ENCODE results near the gene MED12. TPM values are rescaled to one million over a fixed set of nuclear protein-coding genes. Genes with fewer than 3 reads are reported as not detected.
A peak's percentile ranks its signal among the peaks of the same experiment; 100 is the strongest.

The MED12 gene
- polyA plus RNA-seq (ENCODE audit: insufficient read length), result 50.0 TPM
- long read RNA-seq, donor 1, result 0 reads
- long read RNA-seq, donor 2, partial matches to known transcripts, result 10 of 14 reads
- long read RNA-seq, donor 2, other reads (novel, unspliced or antisense), result 0 of 14 reads
- long read RNA-seq, donor 3, partial matches to known transcripts, result 13 of 14 reads
- long read RNA-seq, donor 3, other reads (novel, unspliced or antisense), result 0 of 14 reads
- long read RNA-seq, donor 4, partial matches to known transcripts, result 0 of 1 reads
- long read RNA-seq, donor 4, other reads (novel, unspliced or antisense), result 0 of 1 reads
- long read RNA-seq, donor 5, result 0 reads
- long read RNA-seq, donor 6, result 0 reads
- long read RNA-seq, donor 7, partial matches to known transcripts, result 12 of 12 reads
- long read RNA-seq, donor 7, other reads (novel, unspliced or antisense), result 0 of 12 reads
- long read RNA-seq, donor 8, result 0 reads

DNA sequence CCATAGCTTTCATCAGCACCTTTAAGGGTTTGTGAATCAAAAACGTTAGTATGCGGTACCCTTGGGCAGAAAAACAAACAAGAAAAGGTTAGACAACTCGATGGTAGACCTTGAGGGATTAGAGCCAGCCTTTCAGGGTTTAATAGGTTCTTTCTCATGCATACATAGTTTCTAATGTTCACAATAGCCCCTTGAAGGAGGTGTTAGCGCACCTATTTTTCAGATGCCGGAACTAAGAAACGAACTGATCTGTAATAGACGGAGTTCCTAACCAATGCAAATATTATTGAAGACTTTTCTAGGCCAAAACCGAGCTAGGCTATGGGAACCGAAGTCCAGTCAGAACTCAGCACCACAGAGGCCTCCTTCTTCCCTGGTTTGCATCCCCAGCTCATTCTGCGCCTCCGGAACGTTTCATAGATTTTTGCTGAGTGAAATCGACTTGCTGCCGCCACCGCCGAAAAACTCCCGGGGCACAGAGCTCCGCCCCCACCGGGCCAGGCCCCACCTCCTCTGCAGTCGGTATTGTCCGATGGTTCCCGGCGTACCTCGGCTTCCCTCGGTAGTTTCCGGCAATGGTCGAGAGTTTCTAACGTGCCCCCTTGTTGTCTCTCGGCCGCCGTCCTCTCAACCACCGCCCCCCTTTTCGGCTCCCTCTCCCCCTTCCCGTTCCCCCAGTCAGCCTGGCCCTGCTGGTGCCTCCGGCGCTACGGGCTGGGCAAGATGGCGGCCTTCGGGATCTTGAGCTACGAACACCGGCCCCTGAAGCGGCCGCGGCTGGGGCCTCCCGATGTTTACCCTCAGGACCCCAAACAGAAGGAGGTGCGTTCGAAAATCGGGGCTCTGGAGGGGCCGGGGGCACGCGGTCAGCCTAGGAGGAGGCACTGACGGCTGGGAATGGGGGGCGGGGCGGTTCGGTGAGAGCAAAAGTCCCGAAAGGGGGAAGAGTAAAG, at the start of gene MED12:
TSS of gene MED12 (plus strand) at position 565 of the 953 bp plus-strand sequence. CDS start at position 724, 159 bp downstream.
- peak; percentile 84 for DNase-seq

DNA sequence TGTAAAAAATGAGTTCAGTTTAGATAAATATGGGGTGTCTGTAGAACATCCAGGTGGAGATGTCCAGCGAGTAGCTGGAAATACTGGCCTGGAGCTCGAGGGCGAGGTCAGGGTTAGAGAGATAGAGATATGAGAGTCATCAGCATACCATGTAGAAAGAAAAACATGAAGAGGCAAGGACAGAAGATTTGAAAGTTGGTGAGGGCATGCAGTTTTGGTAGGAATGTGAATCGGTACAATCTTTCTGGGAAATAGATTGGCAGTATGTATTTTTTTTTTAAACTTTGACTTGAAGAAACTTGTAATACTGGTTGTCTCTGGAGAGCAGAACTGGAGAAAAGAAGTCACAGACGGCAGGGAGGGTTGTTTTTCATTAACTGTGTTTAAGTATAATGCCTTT, 47.9 kb upstream of the MED12 start:
- no peak for DNase-seq

- no peak for DNase-seq
Observed at GRCh38 chrX:71081330-71082123, 36.9 kb upstream of the MED12 start.

- no peak for DNase-seq
Observed at GRCh38 chrX:71082124-71082647, 36.2 kb upstream of the MED12 start.

DNA sequence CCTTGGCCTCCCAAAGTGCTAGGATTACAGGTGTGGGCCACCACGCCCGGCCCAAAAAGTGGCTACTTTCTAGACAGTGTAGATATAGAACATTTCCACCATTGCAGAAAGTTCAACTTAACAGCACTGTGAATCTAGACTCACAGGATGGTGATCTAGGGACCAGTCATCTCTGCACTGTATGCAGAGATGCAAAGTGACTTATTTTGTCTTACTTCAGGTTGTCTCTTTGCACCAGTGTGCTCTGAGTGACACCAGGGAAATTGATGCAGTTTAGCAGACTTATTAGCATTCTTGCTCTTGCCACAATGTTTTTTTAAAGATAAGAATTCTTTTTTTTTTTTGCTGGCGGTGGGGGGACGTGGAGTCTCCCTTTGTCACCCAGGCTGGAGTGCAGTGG, 35.6 kb upstream of the MED12 start:
- no peak for DNase-seq

GRCh38 chrX:71085900-71086299, 32.5 kb upstream of the MED12 start:
- DNase-seq, result no peak

DNA sequence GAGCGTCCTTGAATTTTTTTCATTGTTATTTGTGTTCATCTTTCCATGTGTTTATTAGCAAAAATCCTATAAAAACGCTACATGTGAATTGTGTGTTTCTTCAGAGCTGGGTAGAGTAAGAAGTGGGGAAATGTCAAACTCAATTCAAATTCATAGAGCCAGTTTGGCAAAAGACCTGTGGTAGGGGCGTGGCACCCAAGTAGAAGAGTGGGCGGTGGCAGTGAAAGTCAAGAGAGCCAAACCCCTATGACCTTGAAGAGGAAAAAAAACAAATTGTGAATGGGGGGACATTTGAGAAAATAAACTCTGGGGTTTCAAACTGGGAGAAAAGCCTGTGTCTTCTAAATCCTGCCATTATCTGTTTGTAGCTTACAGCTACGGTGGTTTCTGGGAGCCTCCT, 27.1 kb upstream of the MED12 start:
- no peak for DNase-seq

- no peak for DNase-seq
Observed at GRCh38 chrX:71095033-71095432, 23.4 kb upstream of the MED12 start.

- DNase-seq, result peak; percentile 85
Observed at GRCh38 chrX:71095555-71095980, 22.8 kb upstream of the MED12 start, which contains the start of gene FOXO4. Gene FOXO4 (plus strand): TSS chrX:71095851. CDS start chrX:71096529, 678 bp downstream.

GRCh38 chrX:71095981-71096759, 22.2 kb upstream of the MED12 start:
- DNase-seq, result peak; percentile 37

DNA sequence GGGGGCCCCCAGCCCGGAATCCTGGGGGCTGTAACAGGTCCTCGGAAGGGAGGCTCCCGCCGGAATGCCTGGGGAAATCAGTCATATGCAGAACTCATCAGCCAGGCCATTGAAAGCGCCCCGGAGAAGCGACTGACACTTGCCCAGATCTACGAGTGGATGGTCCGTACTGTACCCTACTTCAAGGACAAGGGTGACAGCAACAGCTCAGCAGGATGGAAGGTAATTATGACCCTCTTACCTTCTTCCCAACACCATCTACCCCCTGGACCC, 21.7 kb upstream of the MED12 start:
- DNase-seq, result no peak

GRCh38 chrX:71098302-71098701, 20.1 kb upstream of the MED12 start:
- no peak for DNase-seq

- no peak for DNase-seq
Observed at GRCh38 chrX:71098951-71099506, 19.4 kb upstream of the MED12 start.

DNA sequence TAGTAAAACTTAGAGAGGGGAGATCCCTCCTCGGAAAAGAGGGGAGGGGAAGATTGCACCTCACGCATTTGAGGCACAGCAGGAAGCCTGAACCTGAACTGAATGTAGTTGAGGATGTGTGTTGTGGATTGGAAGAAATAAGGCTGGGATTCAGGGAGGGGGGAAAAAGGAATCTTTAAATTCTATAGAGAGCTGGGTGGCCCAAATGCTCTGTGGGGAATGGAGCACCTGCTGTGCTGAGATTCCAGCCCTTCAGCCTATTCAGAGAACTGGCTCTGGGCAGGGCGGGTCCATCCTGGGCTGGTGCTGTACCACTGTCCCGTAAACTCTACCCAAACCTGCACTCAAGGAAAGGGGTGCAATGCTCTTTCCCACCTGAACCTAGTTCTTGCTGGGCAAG, 18.7 kb upstream of the MED12 start:
- DNase-seq, result no peak

GRCh38 chrX:71100581-71101505, 17.6 kb upstream of the MED12 start:
- DNase-seq, result no peak

DNA sequence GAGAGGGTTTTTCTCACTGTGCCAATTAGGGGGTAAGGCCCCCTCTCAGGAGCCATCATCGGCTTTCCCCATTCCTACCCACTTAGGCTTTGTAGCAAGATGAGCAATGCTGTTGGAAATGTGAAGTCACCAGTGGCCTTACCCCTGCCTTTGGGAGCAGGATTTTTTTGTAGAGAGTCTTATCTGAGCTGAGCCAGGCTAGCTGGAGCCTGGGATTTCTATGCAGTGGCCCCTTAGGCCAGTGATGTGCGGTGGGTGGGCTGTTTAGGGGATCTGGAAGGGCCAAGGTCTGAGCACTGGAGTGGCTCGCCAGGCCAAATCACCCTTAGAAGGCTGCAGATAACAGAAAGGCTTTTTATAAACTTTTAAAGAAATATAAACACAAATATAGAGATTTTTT, 16.1 kb upstream of the MED12 start:
- no peak for DNase-seq

- peak; percentile 33 for DNase-seq
Observed at GRCh38 chrX:71103110-71103983, 15.0 kb upstream of the MED12 start.

- DNase-seq, result no peak
Observed at GRCh38 chrX:71105628-71106027, 12.8 kb upstream of the MED12 start.

DNA sequence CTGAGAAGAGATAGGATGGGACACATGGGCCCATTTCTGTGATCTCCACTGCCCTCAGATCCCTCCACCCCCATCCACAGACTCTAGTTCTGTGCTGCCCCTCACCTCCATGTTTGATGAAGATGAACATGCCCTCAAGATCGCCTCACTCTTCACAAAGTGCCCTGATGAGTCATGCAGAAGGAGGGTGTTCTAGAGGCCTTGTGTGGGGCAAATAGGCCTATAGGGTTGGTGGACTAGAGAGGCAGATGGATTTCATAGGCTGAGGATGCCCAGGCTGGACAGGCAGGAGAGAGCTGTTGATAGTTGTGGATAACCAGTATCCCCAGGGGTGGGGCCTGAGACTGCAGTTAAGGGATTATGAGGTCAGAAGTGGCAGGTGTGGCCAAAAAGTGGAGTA, 12.0 kb upstream of the MED12 start, which contains the start of gene CXorf65:
TSS of gene CXorf65 (minus strand) at position 314 of the 400 bp plus-strand sequence. CDS start at position 130, 184 bp downstream.
- DNase-seq, result no peak
